ENCODE results near the gene FLT3LG. TPM values are rescaled to one million over a fixed set of nuclear protein-coding genes. Genes with fewer than 3 reads are reported as not detected.
A peak's percentile ranks its signal among the peaks of the same experiment; 100 is the strongest.

Gene FLT3LG
- total RNA-seq, 2 donors from 2014 or later = 4.7 to 5.6 TPM

DNA sequence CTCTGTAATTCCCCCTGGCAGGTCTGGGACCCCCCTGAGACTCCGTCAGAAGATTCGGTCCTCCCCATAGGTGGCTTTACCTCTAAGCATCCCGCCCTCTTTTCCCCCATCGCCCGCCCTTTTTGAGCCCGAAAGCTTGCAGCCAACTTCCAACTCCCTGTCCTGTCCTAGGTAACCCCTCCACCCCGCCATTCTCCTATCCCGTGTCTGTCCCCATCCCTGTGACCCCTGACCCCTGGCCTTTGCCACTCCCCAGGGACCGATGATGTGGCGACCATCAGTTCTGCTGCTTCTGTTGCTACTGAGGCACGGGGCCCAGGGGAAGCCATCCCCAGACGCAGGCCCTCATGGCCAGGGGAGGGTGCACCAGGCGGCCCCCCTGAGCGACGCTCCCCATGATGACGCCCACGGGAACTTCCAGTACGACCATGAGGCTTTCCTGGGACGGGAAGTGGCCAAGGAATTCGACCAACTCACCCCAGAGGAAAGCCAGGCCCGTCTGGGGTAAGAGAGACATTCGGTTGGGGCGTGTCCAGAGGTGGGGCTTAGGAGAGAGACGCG is 54.3 kb downstream of the FLT3LG start:
- Histone ChIP-seq H3K36me3 (peaks cover 18% of the 10 kb centered on the region), H3K9me3 (no peaks in the 10 kb centered on the region), H3K27me3 (replicated peaks; ENCODE audit: insufficient read depth) (no peaks in the 10 kb centered on the region), H3K4me3 (peak overlapping the region; percentile 77), H3K4me1 (ENCODE audit: control insufficient read depth in 1 of 2, low read depth in 2 of 2) (peaks cover 6 to 16% of the 10 kb centered on the region in 2 donors), H3K27ac (peak overlapping the region; percentile 69 to 79)
- DNase-seq (ENCODE audit: low spot score) (peak; percentile 11), ATAC-seq (ENCODE audit: insufficient number of reproducible peaks, low FRiP score, low read depth) (peak; percentile 21)
- no peak for TF ChIP-seq CTCF (IDR thresholded peaks at IDR 0.05)

GRCh38 chr19:49530708-49531107 is 56.7 kb downstream of the FLT3LG start:
- ATAC-seq (ENCODE audit: insufficient number of reproducible peaks, low FRiP score, low read depth) (no peak), DNase-seq (ENCODE audit: low spot score) (no peak)
- no peak overlapping the region for H3K27ac ChIP-seq
- H3K4me3 ChIP-seq = no peak overlapping the region
- TF ChIP-seq CTCF (IDR thresholded peaks at IDR 0.05) = no peak
- H3K36me3 ChIP-seq = peaks cover 10% of the 10 kb centered on the region
- H3K27me3 ChIP-seq (replicated peaks; ENCODE audit: insufficient read depth) = no peaks in the 10 kb centered on the region
- peaks cover 8 to 22% of the 10 kb centered on the region in 2 donors for H3K4me1 ChIP-seq (ENCODE audit: control insufficient read depth in 1 of 2, low read depth in 2 of 2)
- no peaks in the 10 kb centered on the region for H3K9me3 ChIP-seq

DNA sequence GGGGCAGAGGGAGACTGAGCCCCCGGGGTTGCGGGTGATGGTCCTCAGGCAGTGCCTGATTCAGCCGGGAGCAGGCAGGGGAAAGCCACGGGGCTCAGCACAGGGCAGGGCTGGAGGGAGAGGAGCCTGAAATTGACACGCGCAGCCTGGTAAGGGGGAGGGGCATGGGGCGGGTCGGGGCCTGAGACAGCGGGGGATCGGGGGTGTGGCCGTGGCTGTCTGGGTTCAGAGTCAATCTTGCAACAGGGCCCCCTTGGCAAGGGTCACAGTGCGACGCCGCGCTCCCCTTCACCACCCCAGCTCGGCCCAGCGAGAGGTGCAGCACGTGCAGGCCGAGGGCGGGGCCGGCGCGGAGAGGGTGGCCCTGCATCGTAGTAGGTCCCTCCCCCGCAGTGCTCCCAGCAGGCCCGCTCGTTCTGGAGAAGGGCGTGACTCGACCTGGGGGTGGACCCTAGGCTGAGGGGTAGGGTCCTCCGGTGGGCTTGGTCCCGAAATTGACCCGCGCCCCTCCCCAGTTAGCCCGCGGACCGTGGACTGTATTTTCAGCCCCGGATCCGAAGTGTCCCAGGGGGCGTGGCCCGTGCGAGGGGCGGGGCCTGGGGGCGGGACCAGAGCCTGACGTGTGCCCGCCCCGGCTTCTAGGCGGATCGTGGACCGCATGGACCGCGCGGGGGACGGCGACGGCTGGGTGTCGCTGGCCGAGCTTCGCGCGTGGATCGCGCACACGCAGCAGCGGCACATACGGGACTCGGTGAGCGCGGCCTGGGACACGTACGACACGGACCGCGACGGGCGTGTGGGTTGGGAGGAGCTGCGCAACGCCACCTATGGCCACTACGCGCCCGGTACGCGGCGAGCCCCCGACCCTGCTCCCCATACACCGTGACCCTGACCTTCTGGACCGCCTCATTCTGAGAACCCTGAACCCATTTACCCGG is 59.8 kb downstream of the FLT3LG start:
- ATAC-seq (ENCODE audit: insufficient number of reproducible peaks, low FRiP score, low read depth) = peak; percentile 60
- H3K27ac ChIP-seq = no peak overlapping the region

DNA sequence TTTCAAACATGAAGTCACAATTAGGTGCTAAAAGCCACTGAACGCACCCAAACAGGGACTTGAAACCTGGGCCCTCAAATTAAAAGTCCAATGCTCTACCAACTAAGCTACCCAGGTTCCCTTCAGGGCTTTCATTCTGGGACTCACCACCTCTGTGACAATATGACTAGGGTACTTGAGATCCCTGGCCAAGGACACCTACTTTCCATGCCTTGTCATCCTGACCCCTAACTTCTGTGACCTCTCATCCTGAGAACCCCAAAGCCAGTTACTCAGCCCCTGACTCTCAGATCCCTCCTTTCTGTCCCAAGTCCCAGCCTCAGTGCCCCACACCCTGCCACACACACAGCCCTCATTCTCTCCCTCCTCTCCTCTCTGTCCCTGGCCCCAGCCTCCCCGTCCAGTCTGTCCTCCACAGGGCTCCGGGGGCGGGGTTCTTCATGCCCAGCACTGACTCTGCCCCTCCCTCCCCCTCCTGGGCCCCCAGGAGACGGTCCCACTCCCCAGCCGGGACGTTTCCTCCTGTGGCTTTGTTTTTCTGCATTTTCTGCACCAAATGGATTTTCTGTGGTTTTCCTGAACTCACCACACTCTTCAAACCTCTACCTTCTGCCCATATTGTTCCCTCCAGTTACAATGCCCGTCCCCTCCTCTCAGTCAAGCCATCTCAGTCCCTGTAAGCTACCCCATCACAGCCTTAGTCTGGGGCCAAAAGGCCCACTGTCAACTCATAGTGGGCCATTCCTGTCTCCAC is 60.8 kb downstream of the FLT3LG start:
- Histone ChIP-seq H3K27ac (no peak overlapping the region), H3K27me3 (replicated peaks; ENCODE audit: insufficient read depth) (no peaks in the 10 kb centered on the region), H3K4me1 (ENCODE audit: control insufficient read depth in 1 of 2, low read depth in 2 of 2) (peaks cover 5 to 10% of the 10 kb centered on the region in 2 donors), H3K9me3 (no peaks in the 10 kb centered on the region), H3K4me3 (peak overlapping the region; percentile 74), H3K36me3 (peaks cover 39% of the 10 kb centered on the region)
- DNase-seq (ENCODE audit: low spot score) (no peak), ATAC-seq (ENCODE audit: insufficient number of reproducible peaks, low FRiP score, low read depth) (no peak)
- TF ChIP-seq CTCF (IDR thresholded peaks at IDR 0.05) = no peak

More for the DNA sequence above, 59.8 kb downstream of the FLT3LG start:
- DNase-seq (ENCODE audit: low spot score) = no peak
- Histone ChIP-seq H3K4me3 (peak overlapping the region; percentile 74), H3K4me1 (ENCODE audit: control insufficient read depth in 1 of 2, low read depth in 2 of 2) (peaks cover 5 to 17% of the 10 kb centered on the region in 2 donors), H3K36me3 (peaks cover 29% of the 10 kb centered on the region), H3K9me3 (no peaks in the 10 kb centered on the region), H3K27me3 (replicated peaks; ENCODE audit: insufficient read depth) (no peaks in the 10 kb centered on the region)
- TF ChIP-seq CTCF (IDR thresholded peaks at IDR 0.05) = no peak

Other genes starting within 250 kb of the FLT3LG start
- 1 to 10 TPM; 2.4 to 2.8 TPM for gene SLC6A16, start 149.0 kb upstream of the FLT3LG start, total RNA-seq
- gene CD37, start 138.8 kb upstream of the FLT3LG start, total RNA-seq = 10 to 100 TPM; 29.8 to 33.0 TPM
- 10 to 100 TPM; 26.4 to 41.3 TPM for gene TEAD2, start 111.8 kb upstream of the FLT3LG start, total RNA-seq
- gene DKKL1, start 110.3 kb upstream of the FLT3LG start, total RNA-seq = under 1 TPM in 1 of 2 donors, not detected in 1; 0.95 TPM
- not detected for gene KASH5, start 86.0 kb upstream of the FLT3LG start, total RNA-seq
- gene PTH2, start 50.8 kb upstream of the FLT3LG start, total RNA-seq = not detected
- not detected for gene GFY, start 48.8 kb upstream of the FLT3LG start, total RNA-seq
- 1 to 10 TPM in 1 of 2 donors, under 1 TPM in 1; 0.54 to 2.8 TPM for gene SLC17A7, start 32.7 kb upstream of the FLT3LG start, total RNA-seq
- 10 to 100 TPM; 60.2 to 95.4 TPM for gene PIH1D1, start 22.4 kb upstream of the FLT3LG start, total RNA-seq
- 10 to 100 TPM; 21.8 to 29.8 TPM for gene ALDH16A1, start 21.0 kb upstream of the FLT3LG start, total RNA-seq
- gene RPL13A, start 13.4 kb downstream of the FLT3LG start, total RNA-seq = 1,000 to 10,000 TPM in 1 of 2 donors, 100 to 1,000 TPM in 1; 996 to 1,451 TPM
- gene RPS11, start 22.2 kb downstream of the FLT3LG start, total RNA-seq = 1,000 to 10,000 TPM; 1,371 to 2,401 TPM
- gene FCGRT, start 38.4 kb downstream of the FLT3LG start, total RNA-seq = 100 to 1,000 TPM; 172 to 304 TPM
- gene RCN3, start 53.8 kb downstream of the FLT3LG start, total RNA-seq = 100 to 1,000 TPM in 1 of 2 donors, 10 to 100 TPM in 1; 65.3 to 111 TPM
- gene NOSIP, start 106.3 kb downstream of the FLT3LG start, total RNA-seq = 10 to 100 TPM; 30.8 to 46.8 TPM
- not detected for gene PRRG2, start 107.1 kb downstream of the FLT3LG start, total RNA-seq
- 10 to 100 TPM; 12.4 to 24.5 TPM for gene PRR12, start 117.0 kb downstream of the FLT3LG start, total RNA-seq
- gene RRAS, start 165.9 kb downstream of the FLT3LG start, total RNA-seq = 100 to 1,000 TPM in 1 of 2 donors, 10 to 100 TPM in 1; 82.2 to 188 TPM
- 10 to 100 TPM; 27.3 to 30.6 TPM for gene SCAF1, start 168.0 kb downstream of the FLT3LG start, total RNA-seq
- 10 to 100 TPM; 33.2 to 52.9 TPM for gene IRF3, start 191.6 kb downstream of the FLT3LG start, total RNA-seq
- gene BCL2L12, start 191.7 kb downstream of the FLT3LG start, total RNA-seq = 1 to 10 TPM; 2.5 to 3.0 TPM
- 100 to 1,000 TPM; 116 to 118 TPM for gene PRMT1, start 203.1 kb downstream of the FLT3LG start, total RNA-seq
- 1 to 10 TPM; 2.8 to 6.4 TPM for gene ADM5, start 215.4 kb downstream of the FLT3LG start, total RNA-seq
- 1 to 10 TPM; 2.5 to 3.9 TPM for gene CPT1C, start 216.9 kb downstream of the FLT3LG start, total RNA-seq

Measured in thoracic aorta (tissue), 2 donors.